ENCODE results near the gene ATP2B3.

- no peak for TF ChIP-seq CTCF (IDR thresholded peaks at IDR 0.05)
- TF ChIP-seq POLR2A (IDR thresholded peaks at IDR 0.05), result no peak
These were observed 56.5 kb downstream of the ATP2B3 start for GRCh38 chrX:153573984-153574383.
